Renal cortical epithelial cell (primary cell): Measurements from ENCODE around the gene SRGAP2B. TPM values are rescaled to one million over a fixed set of nuclear protein-coding genes. Genes with fewer than 3 reads are reported as not detected.
"Not testable (repeated sequence)": the region's sequence is repeated elsewhere in the genome, so short reads cannot be mapped to it uniquely, and the experiment has no call there.

Source experiments
- DNase-seq: peaks from one replicate; pipeline ENCODE4 v3.0.0-alpha.2; 2011; ENCODE audit warnings: low read depth
- total RNA-seq: library from RNA; depleted of rRNA; stranded (reverse); fragments of >200 nt; gene quantifications from 2 replicates; pipeline ENCODE4 v1.2.3, GENCODE V29; 2014

SRGAP2B gene
- total RNA-seq, 1 donor from 2014 or later = 68.8 TPM

DNA sequence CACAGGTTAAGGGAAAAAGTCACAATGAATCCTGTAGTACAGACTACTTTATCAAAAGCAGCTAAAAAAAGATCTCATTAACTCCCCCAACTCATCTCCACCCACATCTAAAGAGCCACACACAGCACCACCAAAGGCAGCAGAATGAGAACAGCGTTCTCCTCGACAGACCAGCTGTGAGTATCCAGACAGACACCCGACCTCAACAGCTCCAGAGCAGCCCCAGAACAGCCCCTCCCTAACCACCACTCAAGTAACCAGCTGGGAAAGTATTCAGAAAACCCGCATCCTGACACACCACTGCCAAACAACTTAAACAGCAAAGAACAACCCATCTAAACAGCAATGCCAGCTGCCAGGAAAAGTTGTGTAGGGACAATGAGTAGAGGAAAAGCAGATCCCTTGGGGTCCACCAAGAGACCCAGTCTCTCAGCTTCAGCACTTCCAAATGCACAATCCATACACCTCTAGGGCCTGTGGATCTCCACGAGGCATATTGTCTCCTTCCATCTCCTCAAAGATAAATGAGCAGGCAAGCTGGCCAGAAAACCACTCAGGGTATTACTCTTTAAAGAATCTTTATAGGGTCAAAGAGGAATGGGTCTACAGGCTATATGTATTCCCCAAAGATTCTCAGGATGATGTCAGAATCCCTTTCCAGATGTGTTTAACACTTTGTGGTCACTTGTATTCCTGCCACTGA, 49.4 kb downstream of the SRGAP2B start:
- DNase-seq = not testable (repeated sequence)

DNA sequence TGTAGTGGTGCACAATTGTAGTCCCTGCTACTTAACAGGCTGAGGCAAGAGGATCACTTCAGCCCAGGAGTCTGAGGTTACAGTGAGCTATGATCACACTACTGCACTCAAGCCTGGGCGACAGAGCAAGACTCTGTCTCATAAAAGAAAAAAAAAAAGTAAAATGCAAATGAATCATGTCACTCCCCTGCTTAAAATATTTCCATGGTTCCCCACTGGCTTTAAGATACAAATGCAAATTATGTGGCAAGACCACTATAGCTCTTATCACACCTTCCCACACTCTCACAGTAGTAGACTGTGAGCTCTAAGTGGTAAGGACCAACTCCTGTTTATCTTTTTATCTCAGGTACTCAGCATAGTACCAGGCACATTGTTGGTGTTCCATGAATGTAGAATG, 53.6 kb downstream of the SRGAP2B start:
- DNase-seq = not testable (repeated sequence)

DNA sequence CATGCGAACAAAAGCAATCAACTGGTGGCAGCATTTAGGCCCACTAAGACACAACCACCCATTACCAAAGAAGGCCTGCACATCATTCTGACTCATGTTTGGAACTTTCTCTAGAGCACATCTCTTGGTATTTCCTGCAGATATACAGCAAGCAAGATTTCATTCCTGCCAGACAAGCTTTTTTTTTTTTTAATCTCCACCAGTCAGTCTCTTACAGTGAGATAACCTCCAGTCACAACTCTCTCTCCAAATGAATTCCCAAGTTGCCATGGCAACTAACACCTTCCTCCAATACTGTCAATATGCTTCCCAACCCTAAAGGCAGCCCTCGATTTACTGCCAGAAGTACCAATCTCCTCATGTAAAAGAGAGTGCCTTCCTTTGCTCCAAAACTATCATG, 59.1 kb downstream of the SRGAP2B start:
- not testable (repeated sequence) for DNase-seq

DNA sequence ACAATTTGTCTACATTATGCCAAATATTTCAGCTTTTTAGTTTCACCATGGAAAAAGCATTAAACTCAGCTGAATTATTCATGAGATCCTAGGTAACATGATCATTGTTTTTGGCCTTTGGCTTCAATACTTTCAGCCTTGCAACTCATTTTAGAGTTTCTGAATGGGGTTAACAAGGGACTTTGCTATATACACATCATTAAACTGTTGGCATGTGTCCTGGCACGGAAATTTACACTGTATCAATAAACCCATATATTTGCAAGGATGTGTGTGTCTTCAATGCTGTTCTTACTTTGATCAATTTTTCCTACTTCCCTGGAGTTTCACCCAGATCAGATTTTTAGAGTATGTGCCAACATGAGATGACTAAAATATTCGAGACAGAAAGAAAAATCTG, 61.6 kb downstream of the SRGAP2B start:
- not testable (repeated sequence) for DNase-seq

DNA sequence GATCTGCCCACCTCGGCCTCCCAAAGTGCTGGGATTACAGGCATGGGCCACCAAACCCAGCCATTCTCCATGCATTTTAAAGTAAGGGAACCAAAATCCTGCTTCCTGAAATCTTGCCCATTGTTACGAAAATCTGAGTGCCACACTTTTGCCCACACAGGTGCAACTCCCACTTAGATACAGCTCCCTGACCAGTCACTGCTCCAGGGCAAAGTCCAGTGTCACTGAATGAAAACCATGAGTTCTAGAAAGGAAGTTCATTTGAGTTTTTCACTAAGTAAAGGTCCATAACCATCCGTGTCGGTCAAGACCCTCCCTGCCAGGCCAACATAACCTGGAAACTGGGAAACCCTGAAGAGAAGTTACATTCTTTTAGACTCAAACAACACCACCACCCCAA, 67.9 kb downstream of the SRGAP2B start:
- DNase-seq = not testable (repeated sequence)

DNA sequence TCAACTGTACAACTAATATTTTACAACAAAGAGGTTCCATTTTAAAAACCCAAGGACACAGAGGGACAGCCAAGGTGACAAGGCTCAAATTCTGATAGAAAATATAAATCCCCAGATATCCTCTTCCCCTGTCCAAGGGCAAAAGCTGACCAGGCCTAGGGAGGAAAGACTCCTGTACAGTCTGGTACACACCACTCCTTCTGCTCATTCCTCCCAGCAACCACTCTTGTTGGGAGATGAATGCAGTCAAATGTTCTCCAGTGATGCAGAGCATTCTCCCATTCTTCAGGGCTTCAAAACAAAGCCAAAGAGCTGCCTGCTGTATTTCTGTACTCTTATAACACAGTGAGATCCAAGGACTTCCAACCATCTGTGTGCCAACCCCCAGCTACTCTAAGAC, 69.8 kb downstream of the SRGAP2B start:
- not testable (repeated sequence) for DNase-seq

DNA sequence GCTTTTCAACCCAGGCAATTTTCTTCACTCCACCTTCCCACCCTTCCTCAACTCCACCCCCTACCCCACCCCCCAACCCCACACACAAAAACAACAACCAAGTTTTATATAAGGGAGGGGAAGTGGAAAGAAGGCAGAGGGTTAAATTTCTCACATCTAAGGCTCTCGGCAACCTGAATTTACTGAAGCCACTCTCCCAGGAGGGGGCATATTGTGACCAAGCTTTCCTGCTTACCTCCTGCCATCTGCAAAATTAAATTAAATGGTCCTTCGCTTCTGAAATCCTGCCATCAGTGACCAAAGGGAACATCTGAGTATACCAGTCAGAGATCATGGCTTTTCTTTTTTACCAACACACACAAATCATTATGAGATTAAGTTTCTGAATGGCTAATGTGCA, 72.9 kb downstream of the SRGAP2B start:
- DNase-seq = not testable (repeated sequence)

DNA sequence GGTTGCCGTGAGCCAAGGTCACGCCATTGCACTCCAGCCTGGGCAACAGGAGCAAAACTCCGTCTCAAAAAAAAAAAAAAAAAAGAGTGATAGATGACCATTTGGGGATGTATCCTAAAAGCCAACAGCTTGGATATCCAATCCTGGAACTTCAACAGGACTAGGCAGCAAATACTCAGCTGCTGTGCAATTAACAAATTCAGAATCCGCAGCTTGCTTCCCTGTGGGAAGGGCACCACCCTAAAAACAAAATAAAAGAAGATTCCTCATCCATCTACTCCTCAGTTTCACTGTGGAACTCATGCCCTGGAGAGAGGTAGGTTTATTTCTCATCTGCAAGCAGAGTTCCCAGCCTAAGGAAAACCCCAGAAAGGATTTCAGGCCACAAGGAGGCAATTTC, 73.4 kb downstream of the SRGAP2B start:
- not testable (repeated sequence) for DNase-seq

DNA sequence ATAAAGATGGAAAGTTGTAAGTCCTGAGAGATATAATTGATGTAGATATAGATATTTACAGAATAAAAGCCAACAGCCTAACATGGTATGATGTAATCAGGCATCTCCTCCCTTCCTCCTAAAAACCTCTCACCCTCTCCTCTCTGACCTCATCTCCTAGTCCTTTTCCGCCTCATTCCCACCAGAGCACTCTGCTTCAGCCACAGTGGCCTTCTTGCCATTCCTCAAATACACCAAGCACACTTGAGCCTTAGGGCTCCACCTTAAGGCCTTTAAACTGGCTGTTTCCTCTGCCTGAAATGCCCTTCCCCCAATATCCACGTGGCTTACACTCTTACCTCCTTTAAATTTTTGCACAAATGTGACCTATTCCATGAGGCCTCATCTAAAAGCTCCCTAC, 75.4 kb downstream of the SRGAP2B start:
- not testable (repeated sequence) for DNase-seq

DNA sequence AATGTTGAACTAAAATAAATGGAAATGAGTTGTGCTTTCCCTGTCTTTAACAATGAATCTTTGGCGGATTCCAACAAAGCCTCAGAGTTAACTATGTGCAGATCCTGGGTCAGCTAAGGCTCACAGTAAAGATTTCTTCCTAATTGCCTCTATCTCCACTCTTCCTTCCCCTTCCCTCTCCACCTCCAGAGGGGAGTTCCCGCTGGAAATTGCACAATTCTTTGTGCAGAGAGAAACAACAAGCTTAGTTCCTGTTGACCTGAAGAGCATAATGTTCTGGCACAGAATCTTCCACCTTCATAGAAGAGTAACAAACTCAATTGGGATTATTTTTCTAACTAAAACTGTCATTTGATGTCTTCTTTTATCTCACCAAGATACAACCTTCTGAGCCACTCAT, 77.4 kb downstream of the SRGAP2B start:
- DNase-seq = peak; percentile 8

DNA sequence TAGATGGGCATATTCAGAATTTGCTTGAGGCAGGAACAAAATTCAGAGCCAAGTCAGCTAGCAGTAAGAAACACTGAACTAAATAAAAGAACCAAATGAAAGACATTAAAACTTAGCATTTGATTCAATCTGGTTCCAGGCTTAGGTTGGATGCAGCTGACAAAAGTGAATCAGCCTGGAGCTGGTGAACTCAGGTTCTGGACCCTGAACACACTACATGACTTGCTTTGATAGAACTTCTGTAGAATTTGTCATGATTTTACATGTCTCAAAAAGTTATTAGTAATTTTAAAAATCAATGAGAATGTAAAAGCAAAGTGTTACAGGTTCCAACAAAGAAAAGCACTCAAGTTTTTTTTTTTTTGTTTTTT, 78.7 kb downstream of the SRGAP2B start:
- DNase-seq = not testable (repeated sequence)

DNA sequence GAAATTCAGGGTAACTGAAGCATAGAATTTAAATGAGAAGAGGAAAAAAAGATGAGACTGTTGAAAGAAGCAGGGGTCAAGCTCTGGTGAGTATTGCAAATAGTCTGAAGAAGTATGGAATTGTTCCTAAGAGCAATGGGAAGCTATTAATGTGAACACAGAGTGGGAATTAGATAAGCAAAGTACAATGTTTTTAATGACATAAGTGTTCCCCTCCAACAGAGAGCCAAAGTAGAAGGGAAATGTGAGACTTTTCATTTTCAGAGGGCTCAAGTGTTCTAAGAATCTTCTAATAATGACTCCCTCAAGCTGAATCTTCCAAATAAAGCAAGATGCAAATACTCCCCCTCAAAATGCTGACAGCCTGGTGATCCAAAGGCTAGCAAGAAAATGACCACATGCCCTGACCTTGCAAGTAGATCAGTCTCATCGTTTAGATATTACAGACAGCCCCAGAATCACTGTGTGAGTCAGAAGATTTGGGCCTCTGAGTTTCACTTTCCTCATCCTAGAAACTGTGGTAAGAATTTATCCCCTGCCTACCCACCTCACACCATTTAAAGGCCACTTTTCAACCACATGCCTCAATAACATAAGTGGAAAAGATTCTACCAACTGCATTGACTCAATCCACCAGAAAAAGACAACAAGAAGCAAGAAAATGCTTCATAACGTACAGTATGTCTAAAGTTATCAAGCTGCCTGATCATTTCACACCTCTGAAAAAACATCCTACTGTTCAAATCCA, 79.2 kb downstream of the SRGAP2B start:
- not testable (repeated sequence) for DNase-seq

DNA sequence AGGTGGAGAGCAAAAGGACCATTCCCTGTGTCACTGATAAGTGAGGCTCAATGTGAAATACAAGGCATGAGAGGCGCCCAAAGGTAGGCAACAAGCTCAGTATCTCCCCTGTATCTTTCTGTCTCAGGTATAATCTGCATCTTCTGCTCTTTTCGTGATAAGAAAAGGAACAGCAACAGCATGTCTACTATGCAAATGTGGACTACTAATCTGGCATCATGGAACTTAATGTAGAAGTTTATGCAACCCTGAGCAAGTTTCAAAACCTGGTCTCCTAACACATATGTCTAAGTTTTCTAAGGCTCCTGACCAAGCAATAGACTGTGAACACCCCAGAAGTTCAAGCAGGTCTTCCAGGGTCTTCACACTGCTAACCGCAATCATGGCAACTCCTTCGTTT, 81.8 kb downstream of the SRGAP2B start:
- not testable (repeated sequence) for DNase-seq

DNA sequence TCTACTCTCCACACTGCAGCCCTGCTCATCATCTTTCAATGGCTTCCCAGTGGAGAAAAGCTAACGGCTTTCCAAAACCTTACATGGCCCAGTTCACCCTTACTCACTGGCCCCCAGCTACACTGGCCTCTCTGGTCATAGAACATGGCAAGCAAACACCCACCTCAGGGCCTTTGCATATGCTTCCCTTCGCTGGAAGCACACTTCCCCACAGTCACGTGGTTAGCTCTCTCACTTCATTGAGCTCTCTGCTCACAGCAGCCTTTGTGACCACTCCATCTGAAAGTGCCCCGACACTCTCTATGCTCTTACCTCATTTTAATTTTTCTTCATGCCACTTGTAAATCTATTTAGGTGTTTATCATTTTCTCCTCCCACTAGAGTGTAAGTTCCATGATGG, 83.3 kb downstream of the SRGAP2B start:
- DNase-seq = not testable (repeated sequence)

DNA sequence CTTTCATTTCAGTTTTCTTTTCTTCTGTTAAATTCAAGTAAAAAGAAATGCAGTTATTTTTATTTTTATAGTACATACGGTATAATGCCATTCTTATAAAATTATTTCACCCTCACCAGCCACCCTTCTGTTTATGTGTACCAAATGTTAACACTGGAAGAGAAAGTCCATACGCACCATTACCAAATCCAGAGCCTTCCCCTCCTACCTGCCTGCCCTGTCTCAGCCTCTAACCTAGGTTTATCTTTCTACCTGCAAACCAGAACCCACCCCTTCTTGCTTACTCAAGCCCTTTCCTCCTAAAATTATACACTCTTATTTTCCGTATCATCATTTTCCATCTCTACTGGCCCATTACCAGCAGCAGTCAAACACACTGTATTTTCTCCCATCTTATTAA, 84.5 kb downstream of the SRGAP2B start:
- not testable (repeated sequence) for DNase-seq

DNA sequence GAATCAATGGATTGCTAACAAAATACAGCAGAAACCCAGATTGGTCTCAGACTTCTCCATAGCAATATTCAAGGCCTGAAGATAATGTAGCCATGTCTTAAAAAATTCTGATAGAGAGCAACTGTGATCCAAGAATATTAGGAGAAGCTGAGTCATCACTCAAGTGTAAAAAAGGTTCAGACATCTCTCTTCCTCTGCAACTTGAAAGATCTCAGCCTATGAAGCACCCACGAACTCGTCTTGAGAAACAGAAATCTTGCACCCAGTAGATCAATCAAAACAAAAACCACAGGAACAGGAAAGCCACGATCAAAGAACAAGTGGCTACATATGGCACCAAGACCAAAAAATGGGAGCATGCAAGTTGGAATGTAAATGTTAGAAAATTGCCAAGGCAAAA, 85.2 kb downstream of the SRGAP2B start:
- DNase-seq = not testable (repeated sequence)

DNA sequence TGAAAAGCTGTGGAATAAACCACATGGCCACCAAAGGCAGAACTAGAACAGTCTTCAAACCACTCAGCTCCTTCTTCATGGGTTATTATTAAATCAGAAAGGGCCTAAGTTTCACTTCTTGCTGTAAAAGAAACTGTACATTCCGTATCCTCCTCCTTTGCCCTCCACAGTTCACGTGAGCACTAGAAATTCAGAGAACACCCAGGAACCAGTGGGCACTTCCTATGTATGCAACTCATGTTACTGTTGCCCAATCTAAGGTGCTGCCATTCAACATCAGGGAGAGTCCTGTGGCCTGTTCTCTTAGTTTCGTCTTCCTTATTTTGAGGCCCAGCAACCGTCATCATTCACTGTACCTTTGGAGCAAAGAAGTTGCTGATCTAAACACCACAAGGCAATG, 86.7 kb downstream of the SRGAP2B start:
- not testable (repeated sequence) for DNase-seq

DNA sequence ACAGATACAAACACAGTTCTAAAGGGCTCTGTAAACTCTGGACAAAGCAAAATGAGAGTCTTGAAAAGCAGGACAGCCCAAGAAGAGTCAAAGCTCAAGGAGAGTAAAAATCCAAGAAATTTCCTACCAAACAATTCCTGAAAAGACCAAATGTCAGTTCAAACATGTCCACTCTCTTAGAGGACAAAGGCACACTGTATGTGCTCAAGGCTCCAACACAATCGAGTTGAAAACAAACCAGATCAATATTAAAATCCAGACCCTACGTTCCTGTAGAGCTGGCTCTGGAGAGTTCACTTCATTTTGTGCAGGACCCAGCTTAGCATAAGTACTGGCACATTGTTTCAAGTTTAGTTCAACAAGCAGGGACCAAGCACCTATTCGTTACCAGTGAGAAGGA, 90.0 kb downstream of the SRGAP2B start:
- DNase-seq = not testable (repeated sequence)

DNA sequence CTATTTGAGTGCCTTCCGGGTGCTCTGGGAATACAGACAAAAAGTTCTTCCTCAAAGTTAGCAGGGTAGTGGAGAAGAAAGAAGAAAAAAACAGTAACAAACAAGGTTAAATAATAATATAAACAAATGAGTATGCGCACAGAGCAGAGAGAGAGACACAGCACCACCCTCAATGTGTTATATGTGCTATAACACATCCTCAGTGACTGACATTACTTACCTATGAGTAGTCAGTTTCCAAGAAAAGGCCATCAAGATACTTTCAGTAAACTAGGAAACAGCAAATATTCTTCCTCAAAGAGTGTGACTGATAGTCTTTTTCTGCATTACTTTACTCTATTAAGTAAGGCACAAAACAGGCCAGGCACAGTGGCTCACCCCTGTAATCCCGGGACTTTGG, 93.7 kb downstream of the SRGAP2B start:
- DNase-seq = not testable (repeated sequence)

DNA sequence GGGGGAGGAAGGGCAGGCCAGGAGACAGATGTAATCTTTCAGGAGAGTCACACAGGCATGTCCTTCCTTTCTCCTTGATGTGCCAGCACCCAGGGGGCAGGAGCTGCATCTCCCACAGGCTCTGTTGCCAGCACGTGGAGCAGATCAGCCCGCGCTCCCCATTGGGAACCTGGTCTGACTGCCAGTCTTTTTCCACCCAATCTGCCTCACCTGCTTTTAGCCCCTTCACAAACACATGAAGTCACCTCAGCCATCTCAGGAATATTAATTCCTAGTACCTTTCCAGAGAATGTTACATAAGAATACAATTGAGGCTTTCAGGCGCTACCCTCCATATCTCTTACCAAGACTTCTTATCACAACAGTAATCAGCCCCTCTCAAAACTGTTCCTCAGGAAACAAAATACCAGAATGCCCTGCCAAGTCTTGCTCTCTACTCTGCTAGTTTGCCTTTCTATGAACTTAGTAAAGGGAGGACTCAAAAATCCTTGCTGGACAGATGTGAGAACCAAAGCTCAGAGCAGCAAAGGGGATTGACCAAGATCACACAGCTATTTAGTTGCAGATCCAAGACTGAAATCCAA, 94.3 kb downstream of the SRGAP2B start:
- not testable (repeated sequence) for DNase-seq

DNA sequence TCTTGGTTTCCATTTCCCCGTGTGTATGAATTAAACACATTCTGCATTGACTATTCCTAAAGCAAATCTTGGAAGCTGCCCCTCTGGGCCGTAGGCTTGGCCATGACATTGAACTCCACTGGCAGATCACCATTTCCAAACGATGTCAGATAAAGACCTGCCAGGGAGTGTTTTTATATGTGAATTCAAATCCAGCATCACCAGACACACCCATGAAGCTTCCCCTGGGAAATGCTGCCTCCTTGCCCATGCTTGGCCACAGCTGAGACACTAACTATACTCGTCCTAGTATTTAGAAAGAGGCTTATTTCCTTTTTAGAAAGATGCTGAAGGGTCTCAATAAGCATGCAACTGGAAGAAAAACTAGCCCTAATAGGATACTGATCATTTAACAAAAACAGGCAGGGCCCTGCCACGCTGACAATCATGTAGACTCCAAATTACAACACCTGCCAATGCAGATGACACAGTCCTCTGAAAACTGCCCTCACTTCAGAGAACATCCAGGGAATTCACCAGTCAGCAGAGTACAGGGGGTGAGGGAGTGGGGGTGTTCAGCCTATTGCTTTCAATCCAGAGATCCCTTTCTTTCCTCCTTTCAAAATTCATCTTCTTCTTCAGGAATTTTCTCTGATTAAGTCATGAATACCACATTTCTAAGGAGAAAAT, 94.9 kb downstream of the SRGAP2B start:
- not testable (repeated sequence) for DNase-seq

DNA sequence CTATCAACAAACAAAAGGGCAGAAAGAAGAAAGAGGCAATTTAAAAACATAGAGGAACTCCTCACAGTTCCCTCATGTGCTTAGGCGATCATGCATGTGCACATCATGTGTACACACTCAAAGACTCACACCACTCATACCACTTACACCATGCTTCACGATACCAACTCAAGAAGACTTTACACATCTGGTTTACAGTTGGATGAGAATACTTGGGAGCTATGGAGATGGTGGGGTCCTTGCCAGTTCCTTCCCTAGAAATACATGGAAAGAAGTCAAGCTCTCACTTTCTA, 96.2 kb downstream of the SRGAP2B start:
- not testable (repeated sequence) for DNase-seq
